ENCODE results near the gene AKAP8. TPM values are rescaled to one million over a fixed set of nuclear protein-coding genes. Genes with fewer than 3 reads are reported as not detected.

AKAP8 gene
- total RNA-seq, 1 experiment from 2014 or later = 59.5 TPM

DNA sequence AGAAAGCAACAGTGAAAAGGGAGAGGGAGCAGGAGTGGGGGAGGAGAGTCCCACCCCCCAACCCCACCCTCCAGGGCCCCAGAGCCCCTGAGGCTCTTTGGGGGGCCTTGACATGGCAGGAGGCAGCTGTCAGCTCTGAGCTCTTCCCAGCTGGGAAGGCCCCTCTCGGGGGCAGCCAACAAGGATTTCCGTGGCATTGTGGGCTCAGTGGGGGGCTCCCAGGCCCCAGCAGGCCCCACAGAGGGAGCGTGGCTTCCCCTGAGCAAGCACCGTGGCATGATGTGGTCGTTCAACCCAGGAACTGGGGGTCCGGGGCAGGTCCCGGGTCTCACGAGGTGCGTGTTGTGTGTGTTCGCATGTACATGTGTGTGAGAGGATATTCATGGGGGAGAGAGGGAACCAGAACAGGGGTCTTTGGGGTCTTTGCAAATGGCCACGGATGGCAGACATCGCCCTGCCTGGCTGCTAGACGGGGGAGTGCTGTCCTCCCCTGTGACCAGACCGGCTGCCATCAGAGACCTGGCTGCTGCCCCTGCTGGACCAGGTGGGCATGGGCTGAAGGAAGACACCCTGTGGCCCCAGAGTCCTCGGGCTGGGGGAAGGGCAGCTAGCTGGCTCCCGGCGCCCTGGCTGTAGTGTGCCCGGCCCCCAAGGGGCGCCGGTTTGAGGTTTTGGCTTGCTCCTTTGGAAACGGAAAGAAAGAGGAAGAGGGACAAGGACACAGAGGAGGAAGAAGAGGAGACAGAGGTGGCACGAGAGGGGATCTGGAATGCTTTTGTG is 42.9 kb upstream of the AKAP8 start:
- Histone ChIP-seq H3K56ac (ENCODE audit: insufficient read length, low read depth, low read length) (no peak overlapping the region), H3T11ph (ENCODE audit: low read length) (no peak overlapping the region), H3K27ac (ENCODE audit: insufficient read length, low read depth, low read length) (no peak overlapping the region), H3K4me1 (ENCODE audit: insufficient read depth, low read length) (no peaks in the 10 kb centered on the region), H4K91ac (ENCODE audit: insufficient read length, low read depth, low read length) (no peak overlapping the region), H3K9me3 (ENCODE audit: control insufficient read depth, low read depth, low read length) (no peaks in the 10 kb centered on the region), H2BK20ac (ENCODE audit: low read depth, low read length, poor library complexity, severe bottlenecking) (no peak overlapping the region), H4K8ac (replicated peaks; ENCODE audit: insufficient read length, low read depth, low read length) (no peak overlapping the region), H4K20me1 (ENCODE audit: control insufficient read depth, insufficient read depth, insufficient read length) (no peaks in the 10 kb centered on the region), H3K23ac (ENCODE audit: insufficient read length, low read depth, low read length) (no peak overlapping the region), H2BK15ac (ENCODE audit: low read depth, low read length) (no peak overlapping the region), H3K79me1 (ENCODE audit: insufficient read depth, low read depth, low read length, poor library complexity, severe bottlenecking) (peaks cover 7% of the 10 kb centered on the region), H2BK120ac (ENCODE audit: low read depth, low read length, poor library complexity, severe bottlenecking) (no peak overlapping the region), H3K4ac (ENCODE audit: low read depth, low read length) (no peak overlapping the region), H2AFZ (ENCODE audit: low read length) (no peak overlapping the region), H3K9ac (ENCODE audit: extremely low read depth, insufficient read length, low read length) (no peak overlapping the region), H3K27me3 (ENCODE audit: insufficient read depth, low read length) (no peaks in the 10 kb centered on the region), H3K23me2 (ENCODE audit: insufficient read length, low read depth, low read length, poor library complexity, severe bottlenecking) (peaks cover 6% of the 10 kb centered on the region), H2BK12ac (ENCODE audit: insufficient read length, low read depth, low read length) (no peak overlapping the region), H3K14ac (ENCODE audit: insufficient read depth, low read length) (no peak overlapping the region), H4K5ac (ENCODE audit: insufficient read length, low read depth, low read length) (no peak overlapping the region), H3K79me2 (ENCODE audit: insufficient read depth, low read length) (peaks cover 11% of the 10 kb centered on the region; the same call in 1 of the 2 replicates), H3K4me2 (ENCODE audit: insufficient read depth, insufficient read length, low read length) (no peak overlapping the region), H3K18ac (ENCODE audit: insufficient read length, low read depth, low read length) (no peak overlapping the region), H2AK5ac (ENCODE audit: insufficient read length, low read length) (no peak overlapping the region), H2BK5ac (ENCODE audit: insufficient read length, low read length) (no peak overlapping the region)
- TF ChIP-seq, protein P1, sequence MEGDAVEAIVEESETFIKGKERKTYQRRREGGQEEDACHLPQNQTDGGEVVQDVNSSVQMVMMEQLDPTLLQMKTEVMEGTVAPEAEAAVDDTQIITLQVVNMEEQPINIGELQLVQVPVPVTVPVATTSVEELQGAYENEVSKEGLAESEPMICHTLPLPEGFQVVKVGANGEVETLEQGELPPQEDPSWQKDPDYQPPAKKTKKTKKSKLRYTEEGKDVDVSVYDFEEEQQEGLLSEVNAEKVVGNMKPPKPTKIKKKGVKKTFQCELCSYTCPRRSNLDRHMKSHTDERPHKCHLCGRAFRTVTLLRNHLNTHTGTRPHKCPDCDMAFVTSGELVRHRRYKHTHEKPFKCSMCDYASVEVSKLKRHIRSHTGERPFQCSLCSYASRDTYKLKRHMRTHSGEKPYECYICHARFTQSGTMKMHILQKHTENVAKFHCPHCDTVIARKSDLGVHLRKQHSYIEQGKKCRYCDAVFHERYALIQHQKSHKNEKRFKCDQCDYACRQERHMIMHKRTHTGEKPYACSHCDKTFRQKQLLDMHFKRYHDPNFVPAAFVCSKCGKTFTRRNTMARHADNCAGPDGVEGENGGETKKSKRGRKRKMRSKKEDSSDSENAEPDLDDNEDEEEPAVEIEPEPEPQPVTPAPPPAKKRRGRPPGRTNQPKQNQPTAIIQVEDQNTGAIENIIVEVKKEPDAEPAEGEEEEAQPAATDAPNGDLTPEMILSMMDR (conservative IDR thresholded peaks at IDR 0.05) = peak; percentile 10; the same call in 1 of the 3 replicates
- peaks cover 7 to 11% of the 10 kb centered on the region in 2 experiments for H3K4me1 Mint-ChIP-seq
- no CpG with 5 or more reads among the region's 22 CpGs for WGBS (ENCODE audit: extremely low coverage, insufficient read length, low lambda C conversion rate)
- H3K9me3 Mint-ChIP-seq = peaks cover 0 to 3% of the 10 kb centered on the region in 2 experiments; a peak in 2 of 5 replicates
- no peak overlapping the region for H3K4me3 Mint-ChIP-seq
- H3K27ac Mint-ChIP-seq = no peak overlapping the region
- no peak for DNase-seq
- H3K27me3 Mint-ChIP-seq (ENCODE audit: low read depth) = no peaks in the 10 kb centered on the region
- H3K36me3 Mint-ChIP-seq (ENCODE audit: insufficient read depth in 1 of 3, low read depth in 3 of 3) = peaks cover 35 to 46% (median 44%) of the 10 kb centered on the region in 3 experiments
